GM19238 (cell line): ENCODE results near the gene URM1.
"Not testable (repeated sequence)": the region's sequence is repeated elsewhere in the genome, so short reads cannot be mapped to it uniquely, and the experiment has no call there.

Experiments used
- DNase-seq: peaks from one replicate; pipeline ENCODE4 v3.0.0; 2011; ENCODE audit warnings: low spot score; ENCODE audit not compliant: insufficient read length

Gene URM1

DNA sequence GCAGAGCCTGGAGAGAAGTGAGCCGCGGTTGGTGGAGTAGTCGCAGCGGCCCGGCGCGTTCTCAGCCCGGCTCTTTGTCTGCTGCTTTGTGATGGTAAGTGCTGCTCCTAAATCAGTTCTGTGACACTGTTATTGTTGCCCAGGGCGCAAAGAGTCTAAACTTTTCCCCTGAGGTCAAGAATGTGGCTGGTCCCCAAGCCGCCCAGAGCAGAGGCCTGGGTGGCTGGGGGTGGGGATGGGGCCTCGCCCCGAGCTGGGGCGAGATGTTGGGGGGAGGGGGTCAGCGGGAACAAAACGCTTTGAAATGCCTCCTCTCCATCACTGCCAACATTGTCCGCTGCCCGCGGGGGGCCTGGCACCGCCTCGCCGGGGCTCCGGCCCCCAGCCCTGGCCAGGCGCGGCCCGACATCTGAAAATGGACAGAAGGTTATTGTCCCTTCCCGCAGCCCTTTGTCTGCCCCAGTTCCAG, 37.8 kb downstream of the URM1 start:
- no peak for DNase-seq

DNA sequence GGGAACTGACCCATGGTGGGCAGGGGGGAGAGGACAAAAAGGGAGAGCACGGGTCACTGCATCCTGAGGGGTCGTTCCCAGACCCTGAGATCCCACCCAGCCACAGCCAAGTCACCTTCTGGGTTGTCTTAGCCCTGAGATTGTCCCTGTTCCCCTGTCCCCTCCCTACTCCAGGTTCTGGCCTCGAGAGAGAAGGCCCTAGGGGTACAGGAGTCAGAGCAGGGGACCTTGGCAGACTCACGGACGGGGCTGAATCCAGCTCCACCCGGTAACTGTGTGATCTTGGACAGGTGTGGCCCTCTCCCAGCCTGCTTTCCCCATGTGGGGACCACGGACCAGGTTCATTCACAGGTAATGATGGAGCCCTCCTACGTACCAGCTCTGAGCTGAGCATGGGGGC, 38.3 kb downstream of the URM1 start:
- no peak for DNase-seq

DNA sequence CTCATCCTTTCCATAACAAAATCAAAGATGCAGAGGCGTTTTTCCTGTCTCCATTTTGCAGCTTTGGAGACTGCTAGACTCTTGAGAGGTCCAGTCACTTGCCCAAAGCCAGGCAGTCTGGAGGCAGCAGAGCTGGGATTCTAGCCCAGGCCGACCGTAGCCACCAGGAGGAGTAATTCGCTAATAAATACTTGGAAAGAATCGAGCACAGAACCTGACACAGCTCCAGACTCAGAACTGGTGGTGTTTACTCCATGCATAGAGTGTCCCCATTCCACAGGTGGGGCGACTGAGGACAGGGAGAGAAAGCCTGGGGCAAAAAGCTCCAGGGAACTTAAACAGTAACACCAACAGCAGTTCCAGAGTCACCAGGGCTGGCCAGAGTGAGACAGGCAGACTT, 38.8 kb downstream of the URM1 start:
- DNase-seq, result no peak

DNA sequence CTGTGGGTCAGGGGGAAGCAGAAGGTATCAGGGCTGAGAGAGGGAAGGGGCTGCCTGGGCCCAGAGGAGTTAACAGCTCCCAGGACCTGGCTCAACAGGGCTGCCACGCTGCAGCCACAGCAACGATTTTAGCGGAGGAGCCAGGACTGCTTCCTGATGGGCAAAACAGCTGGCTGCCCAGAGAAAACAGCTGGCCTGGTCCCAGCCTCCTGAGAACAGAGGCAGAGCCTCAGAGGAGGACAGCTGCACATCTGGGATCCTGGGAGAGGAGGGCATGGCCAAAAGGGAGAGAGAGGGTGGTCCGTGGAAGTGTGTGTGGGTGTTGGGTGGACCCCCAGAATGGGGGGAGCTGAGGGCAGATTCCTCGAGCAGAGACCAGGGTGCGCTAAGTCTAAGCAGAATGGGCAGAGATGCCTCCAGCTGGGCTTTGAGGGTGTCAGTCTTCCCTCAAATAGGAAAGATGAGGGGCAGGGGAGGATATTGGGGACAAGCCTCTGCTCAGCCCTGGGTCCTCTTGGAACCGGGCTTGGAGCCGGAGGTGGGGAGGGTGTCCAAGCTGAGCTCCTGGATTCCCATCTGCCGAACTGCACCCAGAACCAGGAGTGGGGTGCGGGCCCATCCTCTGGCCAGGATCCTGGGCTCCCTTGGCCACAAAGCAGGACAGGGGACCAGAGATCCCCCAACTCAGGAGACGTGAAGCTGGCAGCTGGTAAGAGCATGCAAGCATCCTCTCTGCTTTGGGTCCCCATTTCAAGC, 40.4 kb downstream of the URM1 start:
- no peak for DNase-seq

DNA sequence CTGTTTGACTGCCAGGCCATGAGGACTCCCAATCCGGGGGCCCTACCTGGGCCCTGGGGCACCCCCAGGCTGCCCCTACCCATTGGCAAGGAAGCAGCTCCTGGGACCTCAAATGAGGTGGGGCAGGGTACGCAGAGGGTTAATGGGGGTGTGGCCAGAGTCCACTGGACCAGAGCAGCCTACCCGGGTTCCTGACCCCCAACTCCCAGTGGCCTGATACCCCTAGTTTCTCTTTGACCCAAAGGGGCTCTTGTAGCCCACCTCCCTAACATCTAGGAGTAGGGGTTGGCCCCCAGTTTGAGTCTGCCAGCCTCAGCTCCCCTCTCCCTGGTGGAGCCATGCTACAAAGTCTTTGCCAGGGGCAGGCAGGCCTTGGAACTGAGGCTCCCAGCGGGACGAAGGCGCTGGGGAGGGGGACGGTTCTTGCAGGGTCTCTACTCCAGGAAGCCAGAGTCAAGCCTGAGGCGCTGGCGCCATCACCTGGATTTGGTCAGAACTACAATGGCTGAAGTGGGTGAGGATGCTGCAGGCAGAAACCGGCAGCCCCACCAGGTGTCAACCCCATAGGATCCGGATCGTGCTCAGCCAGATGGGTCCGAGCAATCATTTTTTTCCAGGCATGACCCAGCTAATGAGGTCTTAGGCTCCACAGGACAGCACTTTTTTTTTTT, 41.1 kb downstream of the URM1 start:
- no peak for DNase-seq

DNA sequence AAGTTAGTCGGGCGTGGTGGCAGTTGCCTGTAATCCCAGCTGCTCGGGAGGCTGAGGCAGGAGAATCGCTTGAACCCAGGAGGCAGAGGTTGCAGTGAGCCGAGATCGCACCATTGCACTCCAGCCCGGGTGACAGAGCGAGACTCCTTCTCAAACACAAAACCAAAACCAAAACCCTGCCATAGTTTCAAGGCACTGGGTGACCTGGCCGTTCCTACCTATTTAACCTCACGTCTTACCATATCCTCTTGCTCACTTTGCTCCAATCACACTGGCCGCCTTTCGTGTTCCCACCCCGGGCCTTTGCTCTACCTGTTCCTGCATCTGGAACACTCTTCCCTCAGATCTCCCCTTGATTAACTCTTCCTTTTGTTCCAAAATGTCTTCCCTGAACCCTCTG, 42.6 kb downstream of the URM1 start:
- DNase-seq, result not testable (repeated sequence)

DNA sequence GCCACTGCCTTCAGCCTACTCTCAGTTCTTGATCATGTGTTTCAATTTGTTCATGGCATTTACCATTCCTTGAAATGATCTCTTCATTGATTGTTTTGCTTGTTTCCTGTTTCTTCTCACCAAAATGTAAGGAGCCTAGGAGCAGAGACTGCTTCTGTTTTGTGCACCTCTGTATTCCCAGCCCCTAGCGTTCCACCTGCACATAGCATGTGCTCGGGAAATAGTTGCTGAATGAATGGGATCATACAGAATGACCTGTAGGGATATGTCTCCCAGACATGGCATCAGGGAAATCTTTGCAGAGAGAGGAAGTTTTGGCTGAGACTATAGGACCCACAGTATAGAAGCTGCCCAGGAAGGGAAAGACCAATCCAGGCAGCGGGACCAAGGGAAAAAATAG, 43.3 kb downstream of the URM1 start:
- no peak for DNase-seq

DNA sequence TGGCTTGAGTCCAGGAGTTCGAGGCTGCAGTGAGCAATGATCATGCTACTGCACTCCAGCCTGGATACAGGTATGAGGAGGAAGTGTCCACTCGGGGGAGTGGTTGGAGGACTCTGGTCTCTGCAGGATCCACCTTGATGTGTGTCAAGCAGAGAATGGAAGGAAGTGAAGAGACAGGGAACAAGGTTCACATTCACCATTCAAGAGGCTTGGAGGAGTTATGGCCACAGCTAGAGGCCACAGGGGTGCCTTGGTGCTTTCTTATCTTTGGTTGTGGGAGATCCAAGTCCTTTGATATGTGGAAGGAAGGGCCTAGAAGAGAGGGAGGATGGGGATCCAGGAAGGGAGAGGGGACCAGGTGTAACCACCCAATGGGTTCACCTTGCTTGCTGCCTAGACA, 44.1 kb downstream of the URM1 start:
- DNase-seq, result no peak

DNA sequence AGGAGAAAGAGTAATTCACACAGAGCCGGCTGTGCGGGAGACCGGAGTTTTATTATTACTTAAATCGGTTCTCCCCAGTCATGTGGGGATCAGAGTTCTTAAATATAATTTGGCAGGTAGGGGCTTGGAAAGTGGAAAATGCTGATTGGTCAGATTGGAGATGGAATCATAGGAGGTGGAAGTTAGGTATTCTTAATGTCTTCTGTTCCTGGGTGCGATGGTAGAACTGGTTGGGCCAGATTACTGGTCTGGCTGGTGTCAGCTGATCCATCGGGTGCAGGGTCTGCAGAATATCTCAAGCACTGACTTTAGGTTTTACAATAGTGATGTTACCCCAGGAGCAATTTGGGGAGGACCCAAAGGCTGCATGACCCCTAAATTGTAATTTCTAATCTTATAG, 44.8 kb downstream of the URM1 start:
- no peak for DNase-seq

DNA sequence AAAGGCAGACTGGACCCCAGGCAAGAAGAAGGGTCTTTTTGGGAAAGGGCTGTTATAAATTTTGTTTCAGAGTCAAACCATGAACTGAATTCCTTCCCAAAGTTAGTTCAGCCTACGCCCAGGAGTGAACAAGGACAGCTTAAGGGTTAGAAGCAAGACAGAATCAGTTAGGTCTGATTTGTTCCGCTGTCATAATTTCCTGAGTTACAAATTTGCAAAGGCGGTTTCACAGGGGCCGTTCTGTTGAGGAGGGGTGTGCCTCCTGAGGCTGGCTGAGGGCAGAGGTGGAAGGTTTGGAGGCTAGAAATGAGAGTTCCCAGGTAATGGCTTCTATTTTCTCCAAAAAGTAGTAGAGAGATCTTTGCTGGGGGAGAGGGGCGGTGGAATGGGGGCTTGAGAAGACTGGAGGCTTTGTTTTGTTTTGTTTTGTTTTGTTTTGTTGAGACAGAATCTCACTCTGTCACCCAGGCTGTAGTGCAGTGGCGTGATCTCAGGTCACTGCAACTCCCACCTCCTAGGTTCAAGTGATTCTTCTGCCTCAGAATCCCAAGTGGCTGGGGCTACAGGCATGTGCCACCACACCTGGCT, 45.4 kb downstream of the URM1 start:
- DNase-seq, result no peak

DNA sequence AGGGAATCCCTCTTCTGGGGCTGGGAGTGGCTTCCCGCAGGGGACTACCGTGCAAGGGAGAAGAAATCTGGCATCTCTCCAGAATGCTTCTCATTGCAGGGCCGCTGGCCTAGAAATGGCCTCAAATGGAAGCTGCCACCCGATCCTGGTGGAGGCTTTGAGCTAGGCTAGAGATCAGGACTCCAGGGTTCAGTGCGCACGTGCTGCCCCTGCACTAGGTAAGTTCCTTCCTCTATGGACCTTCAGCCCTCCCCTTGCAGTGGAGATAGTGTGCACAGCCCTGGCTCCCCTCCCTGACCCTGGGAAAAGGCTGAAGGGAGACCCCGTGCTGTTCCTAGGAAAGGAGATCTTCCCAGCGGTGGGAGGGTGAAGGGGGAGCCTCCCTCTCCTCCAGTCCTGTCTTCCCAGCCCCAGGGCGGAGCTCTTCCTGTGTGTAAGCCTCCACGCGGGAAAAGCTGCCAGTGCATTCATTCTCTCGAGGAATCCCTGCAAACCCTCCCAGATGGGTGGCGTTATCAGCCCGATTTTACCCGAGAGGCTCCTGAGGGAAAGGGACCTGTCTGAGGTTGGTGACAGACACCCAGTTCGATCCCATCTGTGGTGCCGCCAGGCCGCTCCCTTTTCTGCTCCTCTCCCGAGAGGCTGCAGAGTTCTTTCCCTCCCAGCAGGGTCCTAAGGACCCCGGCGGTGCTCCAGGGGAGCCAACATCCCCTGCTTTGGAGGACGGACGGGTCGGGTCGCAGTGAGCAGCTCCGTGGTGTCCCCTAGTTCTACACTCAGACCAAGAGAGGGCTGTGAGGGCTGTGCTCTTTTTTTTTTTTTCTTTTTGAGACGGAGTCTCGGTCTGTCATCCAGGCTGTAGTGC, 48.1 kb downstream of the URM1 start:
- no peak for DNase-seq

DNA sequence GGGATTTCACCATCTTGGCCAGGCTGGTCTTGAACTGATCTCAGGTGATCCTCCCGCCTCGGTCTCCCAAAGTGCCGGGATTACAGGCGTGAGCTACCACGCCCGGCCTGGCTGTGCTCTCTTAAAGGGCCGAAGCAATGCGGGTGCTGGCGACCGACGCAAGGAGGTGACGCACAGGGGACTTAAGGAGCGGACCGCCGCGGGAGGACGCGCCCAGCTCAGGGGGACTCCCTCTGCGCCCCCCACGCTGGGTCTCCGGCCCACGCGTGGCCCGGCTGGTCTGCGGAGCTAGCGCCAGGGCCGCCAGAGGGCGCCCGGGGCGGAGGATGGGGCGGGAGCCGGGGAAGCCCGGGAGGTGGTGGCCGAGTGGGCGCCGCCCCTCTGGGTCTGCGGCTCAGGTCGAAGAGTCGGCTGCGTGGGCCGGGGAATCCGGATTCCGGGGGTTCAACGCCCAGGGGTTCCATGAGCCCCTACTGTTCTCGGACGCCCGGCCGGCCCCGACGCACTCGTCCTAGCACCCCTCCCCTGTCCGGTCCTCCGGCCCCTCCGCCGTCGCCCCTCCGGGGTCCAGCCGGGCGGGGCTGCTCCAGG, 49.0 kb downstream of the URM1 start:
- DNase-seq, result peak; percentile 80

DNA sequence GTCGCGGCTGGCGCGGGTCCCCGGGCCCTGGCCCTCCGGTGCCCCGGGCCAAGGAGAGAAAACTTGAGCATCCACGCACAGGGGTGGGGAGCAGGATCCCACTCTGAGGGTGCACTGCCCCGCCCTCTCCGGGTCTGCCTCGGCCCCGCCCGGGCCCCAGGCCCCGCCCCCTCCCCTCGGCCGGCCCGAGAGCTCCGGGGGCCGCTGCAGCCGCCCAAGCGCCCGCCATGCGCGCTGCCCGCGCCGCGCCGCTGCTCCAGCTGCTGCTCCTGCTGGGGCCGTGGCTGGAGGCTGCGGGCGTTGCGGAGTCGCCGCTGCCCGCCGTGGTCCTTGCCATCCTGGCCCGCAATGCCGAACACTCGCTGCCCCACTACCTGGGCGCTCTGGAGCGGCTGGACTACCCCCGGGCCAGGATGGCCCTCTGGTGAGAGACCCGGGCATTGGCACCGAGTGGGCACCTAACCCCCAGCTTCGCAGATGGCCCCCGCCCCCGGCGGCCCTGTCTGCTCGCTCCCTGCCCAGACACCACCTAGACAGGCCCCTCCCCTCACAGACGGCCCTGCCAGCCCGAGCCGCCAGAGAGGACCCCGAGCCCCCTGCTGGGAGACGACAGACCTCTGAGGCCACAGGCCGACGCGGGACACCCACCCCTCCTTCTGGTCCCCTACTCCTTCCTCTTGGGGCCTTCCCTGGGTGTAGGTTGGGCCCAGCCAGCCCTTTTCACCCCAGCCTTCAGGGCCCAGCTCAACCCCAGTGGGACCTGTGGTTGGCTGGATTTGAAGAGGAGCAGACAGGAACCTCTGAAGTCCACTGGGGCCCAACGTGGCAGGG, 49.7 kb downstream of the URM1 start, which contains the start of gene CERCAM:
Gene CERCAM, plus strand, starts transcription at position 207 of the 831 bp plus-strand sequence. Its CDS starts 21 bp downstream, at position 228.
- peak; percentile 76 for DNase-seq

DNA sequence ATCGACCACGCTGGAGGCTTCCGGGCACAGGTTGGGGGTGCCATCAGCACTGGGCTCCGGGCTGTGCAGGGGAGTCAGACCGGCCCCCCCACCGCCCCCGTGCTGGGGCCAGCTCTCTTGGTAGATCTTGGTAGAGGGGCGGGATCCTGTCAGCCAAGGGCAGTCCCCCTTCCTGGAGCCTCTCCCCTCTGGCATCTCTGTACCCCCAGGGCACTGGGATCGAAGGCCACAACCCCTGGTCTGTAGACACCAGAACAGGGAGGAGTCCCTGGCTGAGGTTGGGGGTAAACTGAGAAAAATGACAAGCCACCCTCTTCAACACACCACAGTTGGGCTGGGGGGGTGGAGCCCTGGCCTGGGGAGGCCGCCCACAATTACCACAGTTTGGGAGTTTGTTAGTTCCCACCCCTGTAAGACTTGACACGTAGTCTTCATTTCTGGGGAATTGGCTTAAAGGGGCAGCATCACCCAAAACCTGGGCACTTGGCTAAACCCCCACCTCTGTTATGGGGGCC, 50.4 kb downstream of the URM1 start:
- DNase-seq, result no peak

DNA sequence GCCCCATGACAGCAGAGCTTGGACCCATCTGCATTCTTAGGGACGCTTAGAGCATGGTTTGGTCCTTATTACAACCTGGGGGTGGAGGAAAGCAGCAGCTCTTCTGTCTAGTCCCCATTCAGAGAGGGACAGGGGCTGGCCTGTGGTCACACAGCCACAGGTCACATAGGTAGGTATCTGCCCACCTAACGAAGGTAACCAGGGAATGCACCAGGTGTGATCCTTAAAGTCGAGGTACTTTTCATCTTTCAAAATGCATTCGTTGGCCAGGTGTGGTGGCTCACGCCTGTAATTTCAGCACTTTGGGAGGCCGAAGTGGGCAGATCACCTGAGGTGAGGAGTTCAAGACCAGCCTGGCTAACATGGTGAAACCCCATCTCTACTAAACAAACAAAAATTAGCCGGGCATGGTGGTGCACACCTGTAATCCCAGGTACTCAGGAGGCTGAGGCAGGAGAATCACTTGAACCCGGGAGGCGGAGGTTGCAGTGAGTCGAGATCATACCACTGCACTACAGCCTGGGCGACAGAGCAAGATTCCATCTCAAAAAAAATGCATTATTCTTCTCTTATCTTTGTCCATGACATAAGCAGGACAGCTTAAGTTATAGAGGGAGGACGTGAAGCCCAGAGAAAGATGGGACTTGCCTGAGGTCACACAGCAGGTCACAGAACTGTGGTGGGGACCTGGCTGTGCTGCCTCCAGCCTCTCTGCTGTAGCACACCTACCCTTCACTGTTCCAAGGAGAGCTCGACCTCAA, 51.0 kb downstream of the URM1 start:
- DNase-seq, result not testable (repeated sequence)

DNA sequence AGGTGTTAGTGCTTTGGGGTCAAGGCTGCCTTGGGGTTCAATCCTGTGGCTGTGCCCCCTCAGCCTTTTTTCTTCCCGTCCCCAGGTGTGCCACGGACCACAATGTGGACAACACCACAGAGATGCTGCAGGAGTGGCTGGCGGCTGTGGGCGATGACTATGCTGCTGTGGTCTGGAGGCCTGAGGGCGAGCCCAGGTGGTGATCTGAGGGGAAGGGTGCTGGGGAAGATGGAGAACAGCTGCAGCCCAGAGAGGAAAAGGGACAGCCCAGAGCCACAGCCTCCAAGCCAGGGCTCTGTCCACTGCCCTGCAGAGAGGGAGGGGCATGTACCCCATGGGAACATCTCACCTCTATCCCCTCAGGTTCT, 51.6 kb downstream of the URM1 start:
- no peak for DNase-seq

DNA sequence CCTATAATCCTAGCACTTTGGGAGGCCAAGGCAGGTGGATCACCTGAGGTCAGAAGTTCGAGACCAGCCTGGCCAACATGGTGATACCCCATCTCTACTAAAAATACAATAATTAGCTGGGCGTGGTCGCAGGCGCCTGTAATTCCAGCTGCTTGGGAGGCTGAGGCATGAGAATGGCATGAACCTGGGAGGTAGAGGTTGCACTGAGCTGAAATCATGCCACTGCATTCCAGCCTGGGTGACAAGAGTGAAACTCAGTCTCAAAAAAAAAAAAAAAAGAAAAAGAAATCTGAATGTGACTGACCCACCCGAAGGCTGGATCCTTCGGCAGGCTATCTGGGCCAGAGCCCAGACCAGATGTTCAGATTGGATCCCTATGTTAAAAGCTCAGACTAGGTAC, 52.2 kb downstream of the URM1 start:
- DNase-seq, result not testable (repeated sequence)

DNA sequence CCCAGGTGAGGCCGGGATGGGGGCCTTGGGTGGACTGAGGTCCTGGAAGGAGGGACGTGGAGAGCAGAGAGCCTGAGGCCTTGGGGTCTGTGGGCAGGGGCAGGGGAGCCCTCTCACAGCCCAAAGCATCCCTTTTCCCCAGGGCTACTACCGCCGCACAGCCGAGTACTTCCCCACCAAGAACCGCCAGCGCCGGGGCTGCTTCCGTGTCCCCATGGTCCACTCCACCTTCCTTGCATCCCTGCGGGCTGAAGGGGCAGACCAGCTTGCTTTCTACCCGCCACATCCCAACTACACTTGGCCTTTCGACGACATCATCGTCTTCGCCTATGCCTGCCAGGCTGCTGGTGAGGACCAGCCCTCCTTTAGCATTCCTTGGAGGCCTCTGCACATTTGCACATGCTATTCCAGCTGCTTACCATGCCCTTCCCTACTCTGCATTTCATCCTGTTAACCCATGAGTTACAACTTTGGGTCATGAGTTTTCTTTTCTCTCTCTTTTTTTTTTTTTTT, 53.1 kb downstream of the URM1 start:
- no peak for DNase-seq
